Keratinocyte (primary cell): ENCODE measurements around the gene ARPC1A. TPM values are rescaled to one million over a fixed set of nuclear protein-coding genes. Genes with fewer than 3 reads are reported as not detected.

Experiments
- DNase-seq: peaks from one replicate; pipeline ENCODE4 v3.0.0-alpha.2; 2011; ENCODE audit warnings: low read depth, missing footprints, low spot score
- FAIRE-seq: peaks from 2 replicates; lab custom pipeline; 2011; peaks lifted over from hg19 to GRCh38; lab: Jason Lieb, UNC
- H2AFZ ChIP-seq: 2 replicates; pipeline ENCODE4 v1.6.0; 2012; ENCODE audit warnings: low read length, control low read depth, inconsistent platforms; ENCODE audit not compliant: control insufficient read depth
- H3K27ac ChIP-seq: 2 replicates; pipeline ENCODE4 v1.5.1; 2011; ENCODE audit warnings: low read length; ENCODE audit not compliant: control insufficient read depth, insufficient read depth
- H3K27me3 ChIP-seq: 3 replicates; pipeline ENCODE4 v1.6.0; 2011; ENCODE audit warnings: low read length; ENCODE audit not compliant: control insufficient read depth, insufficient read depth; ENCODE audit errors: extremely low read depth
- H3K36me3 ChIP-seq, 2 experiments: 2 replicates in 1 of 2; 3 replicates in 1 of 2; pipeline ENCODE4 v1.5.1; 2011; ENCODE audit warnings: low read length in 2 of 2, mild to moderate bottlenecking in 1 of 2; ENCODE audit not compliant: control insufficient read depth in 2 of 2, insufficient read depth in 2 of 2; ENCODE audit errors: extremely low read depth in 1 of 2
- H3K4me1 ChIP-seq: 3 replicates; pipeline ENCODE4 v1.5.1; 2011; ENCODE audit warnings: low read length; ENCODE audit not compliant: control insufficient read depth, insufficient read depth; ENCODE audit errors: extremely low read depth
- H3K4me2 ChIP-seq: 3 replicates; pipeline ENCODE4 v1.6.0; 2011; ENCODE audit warnings: low read depth, low read length; ENCODE audit not compliant: control insufficient read depth, insufficient read depth; ENCODE audit errors: extremely low read depth
- H3K4me3 ChIP-seq, 3 experiments: fragments of 200-600 bp in 1 of 3; sonication (generic) in 1 of 3; 2 replicates in 2 of 3; 3 replicates in 1 of 3; pipeline ENCODE4 v1.5.1; 2011 to 2016; ENCODE audit warnings: low read length in 3 of 3, mild to moderate bottlenecking in 3 of 3, control low read depth in 2 of 3, inconsistent platforms in 1 of 3, low read depth in 1 of 3, mixed read lengths in 1 of 3, mixed run types in 1 of 3, moderate library complexity in 1 of 3; ENCODE audit not compliant: control insufficient read depth in 2 of 3, insufficient read depth in 2 of 3; ENCODE audit errors: extremely low read depth in 1 of 3
- H3K79me2 ChIP-seq: 2 replicates; pipeline ENCODE4 v1.6.0; 2012; ENCODE audit warnings: low read length; ENCODE audit not compliant: control insufficient read depth, insufficient read depth
- H3K9ac ChIP-seq: 3 replicates; pipeline ENCODE4 v1.6.0; 2011; ENCODE audit warnings: low read length; ENCODE audit not compliant: control insufficient read depth, insufficient read depth; ENCODE audit errors: extremely low read depth
- H3K9me1 ChIP-seq: 3 replicates; pipeline ENCODE4 v1.6.0; 2011; ENCODE audit warnings: low read length; ENCODE audit not compliant: control insufficient read depth, insufficient read depth; ENCODE audit errors: extremely low read depth
- H3K9me3 ChIP-seq: 2 replicates; pipeline ENCODE4 v1.5.1; 2012; ENCODE audit warnings: low read depth, low read length; ENCODE audit not compliant: control insufficient read depth
- H4K20me1 ChIP-seq: 3 replicates; pipeline ENCODE4 v1.6.0; 2011; ENCODE audit warnings: low read length; ENCODE audit not compliant: control insufficient read depth, insufficient read depth; ENCODE audit errors: extremely low read depth
- EZH2 ChIP-seq: IDR thresholded peaks from one replicate; pipeline ENCODE4 v1.6.1; 2012; ENCODE audit warnings: inconsistent platforms, mild to moderate bottlenecking, low read length, moderate library complexity
- dilution Hi-C: fragments of 300-500 bp; cut with MboI; formaldehyde crosslinking; loops from one replicate; pipeline ENCODE4 v1.7.0; 2020; ENCODE audit warnings: low sequenced_read_pairs; ENCODE audit not compliant: extremely low pct_ligation_motif_present
- polyA plus RNA-seq, 5 experiments: library from polyadenylated mRNA; depleted of rRNA in 3 of 5; stranded (reverse) in 3 of 5; stranded (forward) in 1 of 5; unstranded in 1 of 5; fragments of >200 nt; gene quantifications; 1 replicate in 1 of 5; 2 replicates in 3 of 5; 3 replicates in 1 of 5; pipeline versions ENCODE4 v1.2.1 to v1.2.3, GENCODE V29; 2011 to 2012; ENCODE audit warnings: missing spikeins in 2 of 5, low read depth in 1 of 5, low replicate concordance in 1 of 5
- TF ChIP-seq, protein P1 (sequence below), 3 experiments: IDR thresholded peaks in 1 of 3; conservative IDR thresholded peaks in 1 of 3; optimal IDR thresholded peaks in 1 of 3; 2 replicates in 2 of 3; 3 replicates in 1 of 3; pipeline versions ENCODE3 to v1.5.1; 2011; ENCODE audit warnings: low read length in 3 of 3, mild to moderate bottlenecking in 3 of 3, moderate library complexity in 2 of 3, control low read depth in 1 of 3, inconsistent platforms in 1 of 3; ENCODE audit not compliant: insufficient read depth in 2 of 3; ENCODE audit errors: extremely low read depth in 1 of 3

Gene ARPC1A
- polyA plus RNA-seq, 1 donor (not counting 4 experiments of a cell fraction or from before 2014, with no cell fraction given) = 133 TPM

DNA sequence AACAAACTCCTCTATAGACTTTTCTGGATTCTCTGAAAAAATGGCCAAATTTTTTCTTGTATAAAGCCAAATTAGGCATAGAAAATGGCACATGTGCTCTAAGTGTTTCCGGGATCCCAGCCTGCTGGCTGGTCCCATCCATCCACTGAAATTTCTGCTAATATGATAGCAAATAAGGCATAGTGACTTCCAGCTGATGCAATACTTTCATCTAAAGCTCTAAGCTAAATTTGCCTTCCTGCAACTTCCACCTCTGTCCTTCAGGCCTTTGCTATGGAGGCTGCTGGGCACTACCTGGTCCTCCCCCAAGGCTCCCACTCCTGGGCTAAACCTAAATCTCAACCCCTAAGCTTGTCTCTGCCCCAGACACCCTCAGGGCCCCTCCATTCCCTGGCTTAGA is 32.5 kb upstream of the ARPC1A start:
- H3K4me1 ChIP-seq = no peaks in the 10 kb centered on the region
- dilution Hi-C loops = no loop called here
- H3K9ac ChIP-seq = no peak overlapping the region
- H3K4me3 ChIP-seq = no peak overlapping the region
- H3K9me3 ChIP-seq = no peaks in the 10 kb centered on the region
- no peak overlapping the region for H3K4me2 ChIP-seq
- no peak for FAIRE-seq
- TF ChIP-seq, protein P1, sequence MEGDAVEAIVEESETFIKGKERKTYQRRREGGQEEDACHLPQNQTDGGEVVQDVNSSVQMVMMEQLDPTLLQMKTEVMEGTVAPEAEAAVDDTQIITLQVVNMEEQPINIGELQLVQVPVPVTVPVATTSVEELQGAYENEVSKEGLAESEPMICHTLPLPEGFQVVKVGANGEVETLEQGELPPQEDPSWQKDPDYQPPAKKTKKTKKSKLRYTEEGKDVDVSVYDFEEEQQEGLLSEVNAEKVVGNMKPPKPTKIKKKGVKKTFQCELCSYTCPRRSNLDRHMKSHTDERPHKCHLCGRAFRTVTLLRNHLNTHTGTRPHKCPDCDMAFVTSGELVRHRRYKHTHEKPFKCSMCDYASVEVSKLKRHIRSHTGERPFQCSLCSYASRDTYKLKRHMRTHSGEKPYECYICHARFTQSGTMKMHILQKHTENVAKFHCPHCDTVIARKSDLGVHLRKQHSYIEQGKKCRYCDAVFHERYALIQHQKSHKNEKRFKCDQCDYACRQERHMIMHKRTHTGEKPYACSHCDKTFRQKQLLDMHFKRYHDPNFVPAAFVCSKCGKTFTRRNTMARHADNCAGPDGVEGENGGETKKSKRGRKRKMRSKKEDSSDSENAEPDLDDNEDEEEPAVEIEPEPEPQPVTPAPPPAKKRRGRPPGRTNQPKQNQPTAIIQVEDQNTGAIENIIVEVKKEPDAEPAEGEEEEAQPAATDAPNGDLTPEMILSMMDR (optimal IDR thresholded peaks at IDR 0.05 in 1 of 3, IDR thresholded peaks at IDR 0.05 in 1 of 3, conservative IDR thresholded peaks at IDR 0.05 in 1 of 3; ENCODE audit: extremely low read depth in 1 of 3, insufficient read depth in 2 of 3, low read length in 3 of 3) = no peak
- TF ChIP-seq EZH2 = no peak
- DNase-seq = no peak
- no peaks in the 10 kb centered on the region for H3K9me1 ChIP-seq
- H4K20me1 ChIP-seq = no peaks in the 10 kb centered on the region
- no peaks in the 10 kb centered on the region for H3K79me2 ChIP-seq
- H3K27ac ChIP-seq = no peak overlapping the region
- H3K27me3 ChIP-seq = no peaks in the 10 kb centered on the region
- no peak overlapping the region for H2AFZ ChIP-seq
- H3K36me3 ChIP-seq = no peaks in the 10 kb centered on the region

DNA sequence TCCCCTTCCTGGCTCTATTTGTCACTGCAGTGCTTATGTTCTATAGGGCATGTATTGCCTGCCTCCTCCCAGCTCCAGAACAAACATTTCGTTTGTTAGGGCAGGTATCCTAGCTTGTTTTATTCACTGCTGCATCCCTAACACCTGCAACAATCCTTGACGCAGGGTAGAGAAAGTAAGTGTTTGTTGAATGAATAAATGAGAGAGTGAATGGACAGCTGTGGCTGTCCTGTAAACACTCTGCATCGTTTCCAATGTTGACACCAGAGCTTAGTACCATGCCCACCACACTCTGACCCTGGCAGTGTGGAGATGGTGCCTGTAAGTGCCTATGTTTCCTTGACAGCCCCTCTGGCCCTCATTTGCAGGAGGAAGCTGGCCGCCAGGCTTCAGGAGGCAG is 32.0 kb upstream of the ARPC1A start:
- no peak for FAIRE-seq
- Histone ChIP-seq H3K4me3 (no peak overlapping the region), H3K4me2 (no peak overlapping the region), H3K9me3 (no peaks in the 10 kb centered on the region), H4K20me1 (no peaks in the 10 kb centered on the region), H3K9ac (no peak overlapping the region), H3K9me1 (no peaks in the 10 kb centered on the region), H3K27ac (no peak overlapping the region), H2AFZ (no peak overlapping the region), H3K79me2 (no peaks in the 10 kb centered on the region), H3K27me3 (no peaks in the 10 kb centered on the region), H3K4me1 (no peaks in the 10 kb centered on the region), H3K36me3 (no peaks in the 10 kb centered on the region)
- dilution Hi-C loops = no loop called here
- no peak for DNase-seq
- no peak for TF ChIP-seq EZH2
- TF ChIP-seq, protein P1 (optimal IDR thresholded peaks at IDR 0.05 in 1 of 3, IDR thresholded peaks at IDR 0.05 in 1 of 3, conservative IDR thresholded peaks at IDR 0.05 in 1 of 3; ENCODE audit: extremely low read depth in 1 of 3, insufficient read depth in 2 of 3, low read length in 3 of 3) = no peak
